GM13976 (cell line): Measurements from ENCODE around the gene COL4A1.

Experiments used
- DNase-seq: peaks from one replicate; pipeline ENCODE4 v3.0.0; 2012; ENCODE audit warnings: low spot score
- in situ Hi-C: fragments of 300-500 bp; cut with MboI; formaldehyde crosslinking; loops from one replicate; pipeline ENCODE4 v1.12.0; 2022; ENCODE audit warnings: low sequenced_read_pairs, mixed read lengths, inconsistent platforms; ENCODE audit not compliant: unreplicated experiment
- TF ChIP-seq, protein P1 (sequence below): IDR thresholded peaks from 2 replicates; pipeline ENCODE4 v1.5.1; 2012; ENCODE audit warnings: borderline replicate concordance, mild to moderate bottlenecking; ENCODE audit not compliant: insufficient read depth; ENCODE audit errors: extremely low read depth, missing control alignments, control extremely low read depth

The COL4A1 gene

DNA sequence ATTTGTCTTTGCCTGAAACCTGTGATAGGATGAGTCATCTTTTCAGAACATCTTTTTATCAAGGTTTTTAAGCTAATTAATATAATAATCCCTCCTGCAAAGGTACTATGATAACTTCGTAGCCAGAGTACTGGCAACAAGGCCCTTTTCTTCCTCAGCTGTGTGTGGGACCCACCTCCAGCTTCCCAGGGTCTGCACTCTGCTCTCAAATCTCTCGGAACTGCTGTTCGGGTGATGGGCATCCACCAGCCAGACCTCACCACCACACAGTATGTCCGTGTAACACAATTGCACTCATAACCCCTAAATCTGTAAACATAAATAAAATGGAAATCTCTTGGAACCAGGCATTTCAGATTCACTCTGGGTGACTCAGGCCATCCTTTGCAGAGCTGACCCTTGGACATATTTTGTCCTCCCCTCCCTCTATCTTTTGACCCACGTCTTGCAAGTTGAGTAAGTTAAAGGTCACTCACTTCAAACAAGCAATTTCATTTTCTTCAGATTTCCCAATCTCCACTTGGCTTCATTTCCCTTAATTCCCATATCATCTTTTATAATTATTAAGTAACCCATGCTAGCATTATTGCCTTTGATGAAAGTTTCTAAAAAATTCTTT, 29.5 kb downstream of the COL4A1 start:
- TF ChIP-seq, protein P1, sequence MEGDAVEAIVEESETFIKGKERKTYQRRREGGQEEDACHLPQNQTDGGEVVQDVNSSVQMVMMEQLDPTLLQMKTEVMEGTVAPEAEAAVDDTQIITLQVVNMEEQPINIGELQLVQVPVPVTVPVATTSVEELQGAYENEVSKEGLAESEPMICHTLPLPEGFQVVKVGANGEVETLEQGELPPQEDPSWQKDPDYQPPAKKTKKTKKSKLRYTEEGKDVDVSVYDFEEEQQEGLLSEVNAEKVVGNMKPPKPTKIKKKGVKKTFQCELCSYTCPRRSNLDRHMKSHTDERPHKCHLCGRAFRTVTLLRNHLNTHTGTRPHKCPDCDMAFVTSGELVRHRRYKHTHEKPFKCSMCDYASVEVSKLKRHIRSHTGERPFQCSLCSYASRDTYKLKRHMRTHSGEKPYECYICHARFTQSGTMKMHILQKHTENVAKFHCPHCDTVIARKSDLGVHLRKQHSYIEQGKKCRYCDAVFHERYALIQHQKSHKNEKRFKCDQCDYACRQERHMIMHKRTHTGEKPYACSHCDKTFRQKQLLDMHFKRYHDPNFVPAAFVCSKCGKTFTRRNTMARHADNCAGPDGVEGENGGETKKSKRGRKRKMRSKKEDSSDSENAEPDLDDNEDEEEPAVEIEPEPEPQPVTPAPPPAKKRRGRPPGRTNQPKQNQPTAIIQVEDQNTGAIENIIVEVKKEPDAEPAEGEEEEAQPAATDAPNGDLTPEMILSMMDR, result no peak
- no peak for DNase-seq
- in situ Hi-C loops, result no loop called here

DNA sequence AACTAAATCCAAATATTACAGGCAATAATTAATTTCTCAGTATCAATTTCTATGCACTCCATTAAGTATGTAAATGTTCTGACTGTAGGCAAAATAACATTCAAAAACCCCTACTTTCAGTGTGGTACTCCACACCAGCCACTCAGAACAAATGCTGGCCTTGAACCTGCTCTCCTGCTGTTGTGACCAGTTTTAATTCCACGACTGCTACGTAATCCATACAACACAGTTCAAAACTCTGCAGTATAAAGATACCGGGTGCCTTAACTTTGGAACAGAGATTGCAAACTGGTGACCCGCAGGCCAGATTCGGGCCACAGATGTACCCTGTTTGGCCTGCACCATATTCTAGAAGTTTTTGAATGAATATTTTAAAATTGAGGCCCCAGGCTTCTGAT, 30.4 kb downstream of the COL4A1 start:
- in situ Hi-C loops, result no loop called here
- TF ChIP-seq, protein P1, result no peak
- no peak for DNase-seq

DNA sequence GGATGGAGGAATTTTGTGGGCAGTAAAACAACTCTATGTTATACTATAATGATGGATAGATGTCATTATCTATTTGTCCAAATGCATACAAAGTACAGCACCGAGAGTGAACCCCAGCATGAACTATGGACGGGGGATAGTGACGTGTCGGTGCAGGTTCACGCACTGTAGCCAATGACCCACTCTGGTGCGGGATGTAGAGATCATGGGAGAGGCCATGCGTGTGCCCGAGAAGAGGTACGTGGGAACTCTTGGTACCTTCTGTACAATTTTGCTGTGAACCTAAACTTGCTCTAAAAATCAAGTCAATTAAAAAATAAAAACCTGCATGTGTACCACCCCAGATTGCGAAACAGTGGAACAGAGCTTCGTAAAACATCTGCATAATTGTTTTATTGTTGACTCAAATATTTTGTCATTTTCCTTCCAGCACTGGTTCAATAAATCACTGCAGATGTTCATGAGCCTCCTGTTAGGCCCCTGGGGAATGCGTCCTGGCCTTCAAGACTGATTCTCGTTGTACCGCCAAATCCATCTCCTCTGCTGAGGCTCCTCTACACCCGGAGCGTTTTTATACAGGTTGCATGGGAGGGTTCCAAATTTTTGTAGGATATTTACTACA, 30.9 kb downstream of the COL4A1 start:
- in situ Hi-C loops, result no loop called here
- DNase-seq, result no peak
- TF ChIP-seq, protein P1, result no peak

DNA sequence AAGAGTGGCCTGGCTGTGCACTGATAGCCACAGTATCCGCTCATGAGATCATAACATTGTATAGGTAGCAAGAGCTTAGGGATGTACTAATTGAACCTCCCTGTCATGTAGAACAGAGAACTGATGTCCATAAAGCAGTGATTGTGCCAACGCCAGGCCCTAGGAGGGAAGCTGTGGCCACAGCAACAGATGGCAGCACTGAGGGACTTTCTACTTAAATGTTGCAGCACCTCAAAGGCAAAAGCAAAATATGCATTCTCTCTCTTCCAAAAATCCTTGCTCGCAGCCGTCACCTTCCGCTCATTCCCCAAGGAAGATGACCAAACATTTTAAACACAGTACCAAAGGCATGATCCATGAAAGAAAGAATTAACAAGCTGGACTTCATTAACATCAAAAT, 32.3 kb downstream of the COL4A1 start:
- DNase-seq, result no peak
- TF ChIP-seq, protein P1, result no peak
- in situ Hi-C loops, result no loop called here

DNA sequence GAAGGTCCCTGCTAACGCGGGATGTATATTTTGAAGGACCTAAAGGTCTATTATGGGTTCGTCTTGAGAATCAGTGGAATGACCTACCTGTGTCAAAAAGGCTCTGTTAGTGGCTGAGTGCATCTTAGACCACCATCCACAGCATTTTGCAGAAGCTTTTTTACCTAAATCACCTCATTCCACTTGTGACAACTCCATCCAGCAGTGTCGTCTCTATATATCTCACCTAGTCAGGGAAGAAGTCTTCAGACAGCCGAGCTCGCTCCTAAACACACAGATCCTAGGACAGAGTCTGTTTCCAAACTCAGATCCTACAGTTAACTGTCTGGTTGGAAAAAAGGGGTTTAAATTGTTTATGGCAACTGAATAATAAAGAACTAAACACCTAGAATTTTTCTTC, 33.7 kb downstream of the COL4A1 start:
- TF ChIP-seq, protein P1, result no peak
- DNase-seq, result no peak
- in situ Hi-C loops, result no loop called here

DNA sequence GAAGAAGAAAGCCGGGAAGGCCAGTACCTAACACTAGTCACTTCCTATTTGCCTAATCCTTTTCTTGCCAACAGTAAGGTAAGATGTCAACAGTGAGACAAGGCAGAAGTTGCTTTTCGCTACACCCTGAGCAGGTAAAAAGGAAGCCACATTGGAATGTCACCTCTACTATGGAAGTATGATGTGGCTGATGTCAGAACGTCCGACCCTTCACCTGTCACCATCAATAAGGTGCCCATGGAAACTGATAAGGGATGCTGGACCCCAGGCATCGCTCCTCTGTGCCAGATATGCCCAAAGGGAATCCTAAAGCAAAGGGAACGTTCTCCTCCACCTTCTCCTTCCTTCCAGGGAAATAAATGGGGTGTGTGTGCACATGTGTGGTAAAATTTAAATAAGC, 34.3 kb downstream of the COL4A1 start:
- DNase-seq, result no peak
- TF ChIP-seq, protein P1, result no peak
- in situ Hi-C loops, result no loop called here
